ENCODE measurements around the gene FAM227B.

Gene FAM227B

DNA sequence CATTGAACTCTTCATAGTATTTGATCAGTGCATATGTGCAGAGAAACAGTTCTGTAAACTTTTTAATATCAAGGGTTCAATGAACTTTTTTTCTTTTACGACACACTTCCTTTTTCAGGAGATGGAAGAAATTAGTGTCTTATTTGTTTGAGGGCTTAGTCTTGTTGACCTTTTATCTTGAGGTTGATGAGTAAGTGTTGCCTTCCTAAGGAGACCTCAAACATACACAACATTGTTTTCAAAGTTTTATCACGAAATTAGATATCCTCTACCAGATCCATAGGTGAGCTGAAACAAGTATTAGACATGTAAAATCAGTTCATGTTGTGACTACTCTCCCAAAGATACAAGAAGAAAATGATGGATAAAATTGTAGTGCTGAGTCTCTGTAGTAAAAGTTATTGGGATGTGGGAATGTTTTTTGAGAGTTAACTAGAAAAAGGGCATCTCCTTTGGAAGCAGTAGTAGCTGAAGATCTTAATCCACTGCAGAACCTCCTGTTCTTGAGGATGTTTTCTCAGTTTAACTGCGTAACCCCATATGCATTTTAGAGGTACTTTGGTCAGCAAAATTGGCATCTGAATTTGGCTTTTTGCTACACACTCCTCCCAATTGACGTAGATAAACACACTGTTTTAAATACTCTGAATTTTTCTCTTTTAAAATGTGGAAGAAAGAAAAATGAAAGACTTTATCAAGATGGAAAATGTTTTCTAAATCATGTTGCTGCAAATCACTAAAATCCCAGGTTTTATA, 333.8 kb downstream of the FAM227B start:
- DNase-seq: no peak

GRCh38 chr15:49282366-49282765, 338.3 kb downstream of the FAM227B start:
- DNase-seq: no peak

GRCh38 chr15:49279521-49280456, 340.8 kb downstream of the FAM227B start:
- peak; percentile 34 to 82 for DNase-seq

DNA sequence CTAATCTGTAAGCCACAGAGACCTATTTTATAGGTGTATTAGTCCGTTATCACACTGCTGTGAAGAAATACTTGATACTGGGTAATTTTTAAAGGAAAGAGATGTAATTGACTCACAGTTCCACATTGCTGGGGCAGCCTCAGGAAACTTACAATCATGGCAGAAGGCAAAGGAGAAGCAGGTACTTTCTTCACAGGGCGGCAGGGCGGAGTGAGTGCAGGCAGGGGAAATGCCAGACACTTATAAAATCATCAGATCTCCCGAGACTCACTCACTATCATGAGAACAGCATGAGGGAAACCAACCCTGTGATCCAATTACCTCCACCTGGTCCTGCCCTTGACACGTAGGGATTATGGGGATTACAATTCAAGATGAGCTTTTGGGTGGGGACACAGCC, 341.9 kb downstream of the FAM227B start:
- DNase-seq: peak in 1 of 2 donors; percentile 60
